Measurements from ENCODE around the gene COX18. TPM values are rescaled to one million over a fixed set of nuclear protein-coding genes. Genes with fewer than 3 reads are reported as not detected.

Gene COX18
- polyA plus RNA-seq, 2 donors = 6.5 to 7.1 TPM

- peaks cover 3 to 5% of the 10 kb centered on the region in 2 donors for H3K36me3 ChIP-seq (ENCODE audit: control insufficient read depth in 2 of 2, insufficient read depth in 2 of 2, low read length in 1 of 2)
- WGBS, 2 donors = 69 to 79% methylated on average over 4 of the region's 4 CpGs
These were observed 5.0 kb downstream of the COX18 start for GRCh38 chr4:73064536-73064935.

GRCh38 chr4:73055241-73055897, 14.1 kb downstream of the COX18 start:
- peaks cover 5 to 8% of the 10 kb centered on the region in 2 donors for H3K36me3 ChIP-seq (ENCODE audit: control insufficient read depth in 2 of 2, insufficient read depth in 2 of 2, low read length in 1 of 2)
- no peaks in the 10 kb centered on the region for H3K4me1 ChIP-seq (ENCODE audit: control insufficient read depth in 2 of 2, insufficient read depth in 2 of 2, low read length in 1 of 2)
- H3K27me3 ChIP-seq (ENCODE audit: control insufficient read depth in 1 of 2, insufficient read depth in 2 of 2, low read length in 2 of 2) = no peaks in the 10 kb centered on the region
- no peak overlapping the region for H3K27ac ChIP-seq (ENCODE audit: low read depth in 2 of 2, low read length in 1 of 2)
- H3K9me3 ChIP-seq (ENCODE audit: control insufficient read depth in 2 of 2, insufficient read depth in 1 of 2, low read depth in 1 of 2, low read length in 1 of 2) = no peaks in the 10 kb centered on the region
- 71 to 92% methylated on average over 2 of the region's 2 CpGs for WGBS, 2 donors
- no peak overlapping the region for H3K4me3 ChIP-seq (ENCODE audit: low read depth in 1 of 2, low read length in 2 of 2)

More at GRCh38 chr4:73064536-73064935, 5.0 kb downstream of the COX18 start:
- Histone ChIP-seq H3K9me3 (ENCODE audit: control insufficient read depth in 2 of 2, insufficient read depth in 1 of 2, low read depth in 1 of 2, low read length in 1 of 2) (no peaks in the 10 kb centered on the region), H3K27ac (ENCODE audit: low read depth in 2 of 2, low read length in 1 of 2) (no peak overlapping the region), H3K4me3 (ENCODE audit: low read depth in 1 of 2, low read length in 2 of 2) (no peak overlapping the region), H3K27me3 (ENCODE audit: control insufficient read depth in 1 of 2, insufficient read depth in 2 of 2, low read length in 2 of 2) (no peaks in the 10 kb centered on the region), H3K4me1 (ENCODE audit: control insufficient read depth in 2 of 2, insufficient read depth in 2 of 2, low read length in 1 of 2) (no peaks in the 10 kb centered on the region)

GRCh38 chr4:73053974-73054480, 15.5 kb downstream of the COX18 start:
- 83 to 90% methylated on average over 2 of the region's 2 CpGs for WGBS, 2 donors
- Histone ChIP-seq H3K27me3 (ENCODE audit: control insufficient read depth in 1 of 2, insufficient read depth in 2 of 2, low read length in 2 of 2) (no peaks in the 10 kb centered on the region), H3K4me1 (ENCODE audit: control insufficient read depth in 2 of 2, insufficient read depth in 2 of 2, low read length in 1 of 2) (no peaks in the 10 kb centered on the region), H3K27ac (ENCODE audit: low read depth in 2 of 2, low read length in 1 of 2) (no peak overlapping the region), H3K36me3 (ENCODE audit: control insufficient read depth in 2 of 2, insufficient read depth in 2 of 2, low read length in 1 of 2) (peaks cover 3 to 5% of the 10 kb centered on the region in 2 donors), H3K4me3 (ENCODE audit: low read depth in 1 of 2, low read length in 2 of 2) (no peak overlapping the region), H3K9me3 (ENCODE audit: control insufficient read depth in 2 of 2, insufficient read depth in 1 of 2, low read depth in 1 of 2, low read length in 1 of 2) (no peaks in the 10 kb centered on the region)

GRCh38 chr4:73053076-73053475, 16.4 kb downstream of the COX18 start:
- H3K4me1 ChIP-seq (ENCODE audit: control insufficient read depth in 2 of 2, insufficient read depth in 2 of 2, low read length in 1 of 2) = no peaks in the 10 kb centered on the region
- 83 to 85% methylated on average over 5 of the region's 5 CpGs for WGBS, 2 donors
- H3K27me3 ChIP-seq (ENCODE audit: control insufficient read depth in 1 of 2, insufficient read depth in 2 of 2, low read length in 2 of 2) = no peaks in the 10 kb centered on the region
- no peaks in the 10 kb centered on the region for H3K9me3 ChIP-seq (ENCODE audit: control insufficient read depth in 2 of 2, insufficient read depth in 1 of 2, low read depth in 1 of 2, low read length in 1 of 2)
- H3K4me3 ChIP-seq (ENCODE audit: low read depth in 1 of 2, low read length in 2 of 2) = no peak overlapping the region
- H3K27ac ChIP-seq (ENCODE audit: low read depth in 2 of 2, low read length in 1 of 2) = no peak overlapping the region
- no peaks in the 10 kb centered on the region for H3K36me3 ChIP-seq (ENCODE audit: control insufficient read depth in 2 of 2, insufficient read depth in 2 of 2, low read length in 1 of 2)

GRCh38 chr4:73051625-73052024, 17.9 kb downstream of the COX18 start:
- 98 to 100% methylated on average over 1 of the region's 1 CpG for WGBS, 2 donors

GRCh38 chr4:73045879-73046278, 23.6 kb downstream of the COX18 start:
- H3K27ac ChIP-seq (ENCODE audit: low read depth in 2 of 2, low read length in 1 of 2) = no peak overlapping the region
- H3K36me3 ChIP-seq (ENCODE audit: control insufficient read depth in 2 of 2, insufficient read depth in 2 of 2, low read length in 1 of 2) = no peaks in the 10 kb centered on the region
- no peak overlapping the region for H3K4me3 ChIP-seq (ENCODE audit: low read depth in 1 of 2, low read length in 2 of 2)
- WGBS, 2 donors = 71 to 79% methylated on average over 7 of the region's 7 CpGs
- H3K27me3 ChIP-seq (ENCODE audit: control insufficient read depth in 1 of 2, insufficient read depth in 2 of 2, low read length in 2 of 2) = no peaks in the 10 kb centered on the region
- peaks cover 0 to 3% of the 10 kb centered on the region in 2 donors for H3K9me3 ChIP-seq (ENCODE audit: control insufficient read depth in 2 of 2, insufficient read depth in 1 of 2, low read depth in 1 of 2, low read length in 1 of 2)
- H3K4me1 ChIP-seq (ENCODE audit: control insufficient read depth in 2 of 2, insufficient read depth in 2 of 2, low read length in 1 of 2) = no peaks in the 10 kb centered on the region

More at GRCh38 chr4:73051625-73052024, 17.9 kb downstream of the COX18 start:
- Histone ChIP-seq H3K36me3 (ENCODE audit: control insufficient read depth in 2 of 2, insufficient read depth in 2 of 2, low read length in 1 of 2) (no peaks in the 10 kb centered on the region), H3K27ac (ENCODE audit: low read depth in 2 of 2, low read length in 1 of 2) (no peak overlapping the region), H3K27me3 (ENCODE audit: control insufficient read depth in 1 of 2, insufficient read depth in 2 of 2, low read length in 2 of 2) (no peaks in the 10 kb centered on the region), H3K4me1 (ENCODE audit: control insufficient read depth in 2 of 2, insufficient read depth in 2 of 2, low read length in 1 of 2) (no peaks in the 10 kb centered on the region), H3K4me3 (ENCODE audit: low read depth in 1 of 2, low read length in 2 of 2) (no peak overlapping the region), H3K9me3 (ENCODE audit: control insufficient read depth in 2 of 2, insufficient read depth in 1 of 2, low read depth in 1 of 2, low read length in 1 of 2) (no peaks in the 10 kb centered on the region)

GRCh38 chr4:73037057-73037456, 32.5 kb downstream of the COX18 start:
- no peaks in the 10 kb centered on the region for H3K4me1 ChIP-seq (ENCODE audit: control insufficient read depth in 2 of 2, insufficient read depth in 2 of 2, low read length in 1 of 2)
- no peaks in the 10 kb centered on the region for H3K27me3 ChIP-seq (ENCODE audit: control insufficient read depth in 1 of 2, insufficient read depth in 2 of 2, low read length in 2 of 2)
- no peaks in the 10 kb centered on the region for H3K36me3 ChIP-seq (ENCODE audit: control insufficient read depth in 2 of 2, insufficient read depth in 2 of 2, low read length in 1 of 2)
- H3K27ac ChIP-seq (ENCODE audit: low read depth in 2 of 2, low read length in 1 of 2) = no peak overlapping the region
- H3K9me3 ChIP-seq (ENCODE audit: control insufficient read depth in 2 of 2, insufficient read depth in 1 of 2, low read depth in 1 of 2, low read length in 1 of 2) = peaks cover 3 to 5% of the 10 kb centered on the region in 2 donors
- H3K4me3 ChIP-seq (ENCODE audit: low read depth in 1 of 2, low read length in 2 of 2) = no peak overlapping the region
- WGBS, 2 donors = 91 to 92% methylated on average over 4 of the region's 4 CpGs

- WGBS, 2 donors = 75 to 84% methylated on average over 1 of the region's 1 CpG
- H3K36me3 ChIP-seq (ENCODE audit: control insufficient read depth in 2 of 2, insufficient read depth in 2 of 2, low read length in 1 of 2) = no peaks in the 10 kb centered on the region
- H3K4me1 ChIP-seq (ENCODE audit: control insufficient read depth in 2 of 2, insufficient read depth in 2 of 2, low read length in 1 of 2) = no peaks in the 10 kb centered on the region
- H3K27me3 ChIP-seq (ENCODE audit: control insufficient read depth in 1 of 2, insufficient read depth in 2 of 2, low read length in 2 of 2) = no peaks in the 10 kb centered on the region
- H3K9me3 ChIP-seq (ENCODE audit: control insufficient read depth in 2 of 2, insufficient read depth in 1 of 2, low read depth in 1 of 2, low read length in 1 of 2) = peaks cover under 1 to 5% of the 10 kb centered on the region in 2 donors
- no peak overlapping the region for H3K4me3 ChIP-seq (ENCODE audit: low read depth in 1 of 2, low read length in 2 of 2)
- no peak overlapping the region for H3K27ac ChIP-seq (ENCODE audit: low read depth in 2 of 2, low read length in 1 of 2)
These were observed 33.4 kb downstream of the COX18 start for GRCh38 chr4:73036123-73036522.

GRCh38 chr4:73034896-73035295, 34.6 kb downstream of the COX18 start:
- no peaks in the 10 kb centered on the region for H3K4me1 ChIP-seq (ENCODE audit: control insufficient read depth in 2 of 2, insufficient read depth in 2 of 2, low read length in 1 of 2)
- no peak overlapping the region for H3K4me3 ChIP-seq (ENCODE audit: low read depth in 1 of 2, low read length in 2 of 2)
- no peaks in the 10 kb centered on the region for H3K27me3 ChIP-seq (ENCODE audit: control insufficient read depth in 1 of 2, insufficient read depth in 2 of 2, low read length in 2 of 2)
- 90% methylated on average over 2 of the region's 2 CpGs for WGBS, 2 donors
- peaks cover 0 to 5% of the 10 kb centered on the region in 2 donors for H3K9me3 ChIP-seq (ENCODE audit: control insufficient read depth in 2 of 2, insufficient read depth in 1 of 2, low read depth in 1 of 2, low read length in 1 of 2)
- no peak overlapping the region for H3K27ac ChIP-seq (ENCODE audit: low read depth in 2 of 2, low read length in 1 of 2)
- H3K36me3 ChIP-seq (ENCODE audit: control insufficient read depth in 2 of 2, insufficient read depth in 2 of 2, low read length in 1 of 2) = no peaks in the 10 kb centered on the region

- no peak overlapping the region for H3K27ac ChIP-seq (ENCODE audit: low read depth in 2 of 2, low read length in 1 of 2)
- no peaks in the 10 kb centered on the region for H3K27me3 ChIP-seq (ENCODE audit: control insufficient read depth in 1 of 2, insufficient read depth in 2 of 2, low read length in 2 of 2)
- H3K4me1 ChIP-seq (ENCODE audit: control insufficient read depth in 2 of 2, insufficient read depth in 2 of 2, low read length in 1 of 2) = no peaks in the 10 kb centered on the region
- H3K4me3 ChIP-seq (ENCODE audit: low read depth in 1 of 2, low read length in 2 of 2) = no peak overlapping the region
- 51 to 64% methylated on average over 5 of the region's 5 CpGs for WGBS, 2 donors
- H3K36me3 ChIP-seq (ENCODE audit: control insufficient read depth in 2 of 2, insufficient read depth in 2 of 2, low read length in 1 of 2) = no peaks in the 10 kb centered on the region
- no peaks in the 10 kb centered on the region for H3K9me3 ChIP-seq (ENCODE audit: control insufficient read depth in 2 of 2, insufficient read depth in 1 of 2, low read depth in 1 of 2, low read length in 1 of 2)
These were observed 40.9 kb downstream of the COX18 start for GRCh38 chr4:73028621-73029020.
